ENCODE data around the gene TNXB. TPM values are rescaled to one million over a fixed set of nuclear protein-coding genes. Genes with fewer than 3 reads are reported as not detected.
"Not testable (repeated sequence)": the region's sequence is repeated elsewhere in the genome, so short reads cannot be mapped to it uniquely, and the experiment has no call there.

Gene TNXB
- total RNA-seq, 1 experiment from 2014 or later = 10.6 TPM

DNA sequence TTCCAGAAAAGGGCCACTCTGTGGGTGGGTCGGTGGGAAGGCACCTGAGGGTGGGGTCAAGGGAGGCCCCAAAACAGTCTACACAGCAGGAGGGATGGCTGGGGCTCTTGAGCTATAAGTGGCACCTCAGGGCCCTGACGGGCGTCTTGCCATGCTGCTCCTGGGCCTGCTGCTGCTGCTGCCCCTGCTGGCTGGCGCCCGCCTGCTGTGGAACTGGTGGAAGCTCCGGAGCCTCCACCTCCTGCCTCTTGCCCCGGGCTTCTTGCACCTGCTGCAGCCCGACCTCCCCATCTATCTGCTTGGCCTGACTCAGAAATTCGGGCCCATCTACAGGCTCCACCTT is 103.6 kb downstream of the TNXB start:
- H3K27ac Mint-ChIP-seq (ENCODE audit: unreplicated experiment); H3K4me3 Mint-ChIP-seq (ENCODE audit: low read depth, unreplicated experiment); H3K36me3 Mint-ChIP-seq (ENCODE audit: insufficient read depth, unreplicated experiment); intact Hi-C loops (cut with micrococcal nuclease; ENCODE audit: unreplicated experiment); H3K9me3 Mint-ChIP-seq (ENCODE audit: low read depth, unreplicated experiment); BruUV-seq (replicated peaks); H3K4me1 Mint-ChIP-seq (ENCODE audit: low read depth, unreplicated experiment); CTCF ChIA-PET: not testable (repeated sequence)
- peaks cover 32% of the 10 kb centered on the region for H3K27me3 Mint-ChIP-seq (ENCODE audit: unreplicated experiment)
- peak; percentile 8 for DNase-seq

DNA sequence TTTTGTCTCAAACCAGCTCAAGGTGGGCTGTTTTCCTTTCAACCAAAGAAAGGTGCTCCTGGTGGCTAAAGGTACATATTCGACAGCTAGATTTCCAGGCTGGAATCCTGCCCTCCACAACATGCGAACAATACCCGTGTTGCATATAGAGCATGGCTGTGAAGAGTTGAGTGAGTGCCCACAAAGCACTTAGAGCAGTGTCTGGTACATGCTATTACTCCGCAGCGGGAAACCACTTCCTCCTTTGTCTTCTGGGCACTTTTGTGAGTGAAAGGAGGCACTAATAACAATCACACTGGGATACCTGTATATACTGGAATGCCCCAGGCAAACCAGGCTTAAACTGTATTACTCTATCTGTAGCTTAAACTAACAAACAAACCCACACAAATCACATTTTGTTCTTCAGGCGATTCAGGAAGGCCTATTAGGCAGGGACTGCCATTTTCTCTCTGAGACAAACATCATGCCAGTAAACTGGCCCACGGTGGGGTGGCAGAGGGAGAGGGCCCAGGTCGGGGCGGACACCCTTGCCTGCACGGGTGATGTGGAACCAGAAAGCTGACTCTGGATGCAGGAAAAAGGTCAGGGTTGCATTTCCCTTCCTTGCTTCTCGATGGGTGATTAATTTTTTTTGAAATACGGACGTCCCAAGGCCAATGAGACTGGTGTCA is 104.1 kb downstream of the TNXB start:
- H3K4me1 Mint-ChIP-seq (ENCODE audit: low read depth, unreplicated experiment); H3K36me3 Mint-ChIP-seq (ENCODE audit: insufficient read depth, unreplicated experiment); H3K9me3 Mint-ChIP-seq (ENCODE audit: low read depth, unreplicated experiment); H3K27ac Mint-ChIP-seq (ENCODE audit: unreplicated experiment); intact Hi-C loops (cut with micrococcal nuclease; ENCODE audit: unreplicated experiment); CTCF ChIA-PET; H3K4me3 Mint-ChIP-seq (ENCODE audit: low read depth, unreplicated experiment): not testable (repeated sequence)
- H3K27me3 Mint-ChIP-seq (ENCODE audit: unreplicated experiment) = peaks cover 32% of the 10 kb centered on the region
- DNase-seq = peak; percentile 2
- TSS peak; percentile 34 for BruUV-seq (replicated peaks)

DNA sequence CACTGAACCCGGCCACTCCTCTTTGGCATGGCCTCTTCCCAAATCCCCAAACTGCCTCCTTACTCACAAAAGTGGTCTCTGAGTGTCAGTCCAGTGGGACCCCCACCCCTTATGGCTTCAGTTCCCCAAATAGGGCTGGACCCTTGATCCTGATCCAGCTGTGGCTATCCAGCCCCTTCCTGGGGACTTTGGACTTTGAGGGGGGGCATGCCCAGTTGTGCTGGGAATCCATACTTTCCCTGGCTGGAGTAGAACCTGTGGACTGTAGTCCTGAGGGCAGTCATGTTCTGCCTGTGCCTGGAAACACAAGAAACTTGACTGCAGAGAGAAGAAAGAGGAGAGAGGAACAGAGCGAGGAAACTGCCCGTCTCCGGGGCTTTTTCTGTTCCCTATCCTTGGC is 104.7 kb downstream of the TNXB start:
- H3K4me3 Mint-ChIP-seq (ENCODE audit: low read depth, unreplicated experiment); H3K36me3 Mint-ChIP-seq (ENCODE audit: insufficient read depth, unreplicated experiment); H3K4me1 Mint-ChIP-seq (ENCODE audit: low read depth, unreplicated experiment); H3K27ac Mint-ChIP-seq (ENCODE audit: unreplicated experiment); BruUV-seq (replicated peaks); intact Hi-C loops (cut with micrococcal nuclease; ENCODE audit: unreplicated experiment); H3K9me3 Mint-ChIP-seq (ENCODE audit: low read depth, unreplicated experiment); CTCF ChIA-PET: not testable (repeated sequence)
- peaks cover 32% of the 10 kb centered on the region for H3K27me3 Mint-ChIP-seq (ENCODE audit: unreplicated experiment)
- DNase-seq = peak; percentile 2

DNA sequence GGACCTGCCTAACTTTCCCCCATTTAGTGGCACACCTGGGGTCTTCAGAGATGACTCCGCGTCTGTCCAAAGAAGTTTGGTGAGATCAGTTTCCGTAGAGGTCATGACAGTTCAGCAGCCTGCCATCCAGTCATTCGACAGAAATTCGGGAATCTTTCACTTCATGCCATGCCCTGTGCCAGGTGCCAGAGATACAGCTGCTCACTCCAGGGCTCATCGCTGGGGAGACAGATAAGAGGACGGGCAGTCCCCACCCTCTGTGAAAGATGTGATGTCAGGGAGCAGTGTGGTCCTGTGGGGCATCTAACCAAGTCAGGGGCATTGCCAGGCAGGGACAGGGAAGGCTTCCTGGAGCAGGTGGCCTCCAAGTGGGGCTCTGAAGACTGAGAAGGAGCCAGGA is 105.8 kb downstream of the TNXB start:
- H3K9me3 Mint-ChIP-seq (ENCODE audit: low read depth, unreplicated experiment); intact Hi-C loops (cut with micrococcal nuclease; ENCODE audit: unreplicated experiment); H3K27ac Mint-ChIP-seq (ENCODE audit: unreplicated experiment); BruUV-seq (replicated peaks); H3K36me3 Mint-ChIP-seq (ENCODE audit: insufficient read depth, unreplicated experiment); H3K4me3 Mint-ChIP-seq (ENCODE audit: low read depth, unreplicated experiment); DNase-seq; CTCF ChIA-PET; H3K4me1 Mint-ChIP-seq (ENCODE audit: low read depth, unreplicated experiment): not testable (repeated sequence)
- H3K27me3 Mint-ChIP-seq (ENCODE audit: unreplicated experiment) = peaks cover 32% of the 10 kb centered on the region

DNA sequence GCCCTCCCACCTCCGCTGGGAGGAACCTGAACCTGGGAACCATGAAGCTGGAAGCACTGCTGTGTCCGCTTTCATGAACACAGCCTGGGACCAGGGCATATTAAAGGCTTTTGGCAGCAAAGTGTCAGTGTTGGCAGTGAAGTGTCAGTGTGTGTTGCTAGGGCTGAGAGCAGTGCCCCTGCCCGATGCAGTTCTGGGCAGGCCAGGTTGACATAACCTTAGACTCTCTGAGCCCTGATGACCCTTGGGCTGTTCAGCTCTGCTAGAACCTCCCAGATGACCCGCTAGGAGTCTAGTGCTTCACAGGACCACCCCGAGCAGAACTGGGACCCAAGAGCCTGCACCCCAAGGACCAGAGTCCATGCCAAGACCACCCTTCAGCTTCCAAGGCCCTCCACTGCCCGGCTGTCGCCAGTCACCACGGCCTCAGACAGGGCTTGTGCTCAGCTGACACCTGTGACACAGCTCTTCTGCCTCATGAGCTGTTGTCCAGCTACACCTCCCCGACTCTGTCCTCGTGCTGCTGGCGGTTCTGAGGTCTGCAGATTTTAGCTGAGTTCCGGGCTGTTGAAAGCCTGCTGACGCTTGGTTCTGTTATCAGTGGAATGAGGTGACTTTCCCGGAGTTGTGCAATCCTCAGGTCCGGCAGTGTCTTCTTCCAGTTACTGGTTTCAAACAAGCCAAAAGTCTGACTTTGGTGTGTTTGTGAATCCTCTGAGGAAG is 106.4 kb downstream of the TNXB start:
- intact Hi-C loops (cut with micrococcal nuclease; ENCODE audit: unreplicated experiment); H3K4me1 Mint-ChIP-seq (ENCODE audit: low read depth, unreplicated experiment); CTCF ChIA-PET; H3K27ac Mint-ChIP-seq (ENCODE audit: unreplicated experiment); DNase-seq; H3K4me3 Mint-ChIP-seq (ENCODE audit: low read depth, unreplicated experiment); BruUV-seq (replicated peaks); H3K9me3 Mint-ChIP-seq (ENCODE audit: low read depth, unreplicated experiment); H3K36me3 Mint-ChIP-seq (ENCODE audit: insufficient read depth, unreplicated experiment): not testable (repeated sequence)
- H3K27me3 Mint-ChIP-seq (ENCODE audit: unreplicated experiment) = peaks cover 32% of the 10 kb centered on the region

DNA sequence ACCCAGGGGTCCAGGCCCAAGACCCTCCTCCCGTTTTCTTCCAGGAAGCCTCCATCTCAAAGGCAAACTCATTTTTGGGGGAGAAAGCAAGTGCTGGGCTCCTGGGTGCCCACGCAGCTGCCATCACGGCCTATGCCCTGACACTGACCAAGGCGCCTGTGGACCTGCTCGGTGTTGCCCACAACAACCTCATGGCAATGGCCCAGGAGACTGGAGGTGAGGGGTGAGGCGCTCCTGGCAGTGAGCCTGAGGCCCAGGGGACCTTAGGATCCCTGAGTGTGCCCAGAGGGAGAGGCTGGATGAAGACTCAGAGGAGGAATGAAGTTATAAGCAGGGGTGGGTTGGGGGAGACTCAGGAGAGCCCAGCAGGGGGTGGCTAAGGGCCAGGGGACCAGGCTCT is 112.8 kb downstream of the TNXB start:
- intact Hi-C loops (cut with micrococcal nuclease; ENCODE audit: unreplicated experiment); CTCF ChIA-PET; H3K27me3 Mint-ChIP-seq (ENCODE audit: unreplicated experiment): not testable (repeated sequence)

DNA sequence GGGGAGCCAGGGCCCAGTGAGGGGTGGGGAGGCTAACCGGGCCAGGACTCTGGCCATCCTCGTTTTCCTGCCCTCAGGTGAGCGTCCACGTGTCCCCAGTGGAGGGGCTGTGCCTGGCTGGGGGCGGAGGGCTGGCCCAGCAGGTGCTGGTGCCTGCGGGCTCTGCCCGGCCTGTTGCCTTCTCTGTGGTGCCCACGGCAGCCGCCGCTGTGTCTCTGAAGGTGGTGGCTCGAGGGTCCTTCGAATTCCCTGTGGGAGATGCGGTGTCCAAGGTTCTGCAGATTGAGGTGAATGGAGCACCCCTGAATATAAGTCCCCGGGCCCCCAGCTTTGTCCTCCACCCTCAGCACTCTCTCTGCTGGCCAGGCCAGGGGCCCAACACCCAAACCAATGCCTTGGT is 114.7 kb downstream of the TNXB start:
- BruUV-seq (replicated peaks) = not testable (repeated sequence)

More for the DNA sequence above, 112.8 kb downstream of the TNXB start:
- H3K36me3 Mint-ChIP-seq (ENCODE audit: insufficient read depth, unreplicated experiment); H3K4me1 Mint-ChIP-seq (ENCODE audit: low read depth, unreplicated experiment); H3K4me3 Mint-ChIP-seq (ENCODE audit: low read depth, unreplicated experiment); H3K27ac Mint-ChIP-seq (ENCODE audit: unreplicated experiment); DNase-seq; H3K9me3 Mint-ChIP-seq (ENCODE audit: low read depth, unreplicated experiment); BruUV-seq (replicated peaks): not testable (repeated sequence)

More for the DNA sequence above, 114.7 kb downstream of the TNXB start:
- H3K4me3 Mint-ChIP-seq (ENCODE audit: low read depth, unreplicated experiment); intact Hi-C loops (cut with micrococcal nuclease; ENCODE audit: unreplicated experiment); DNase-seq; CTCF ChIA-PET; H3K27ac Mint-ChIP-seq (ENCODE audit: unreplicated experiment); H3K4me1 Mint-ChIP-seq (ENCODE audit: low read depth, unreplicated experiment); H3K27me3 Mint-ChIP-seq (ENCODE audit: unreplicated experiment); H3K36me3 Mint-ChIP-seq (ENCODE audit: insufficient read depth, unreplicated experiment); H3K9me3 Mint-ChIP-seq (ENCODE audit: low read depth, unreplicated experiment): not testable (repeated sequence)

Other genes with a start within 250 kb of the TNXB start
- gene NEU1, start 246.5 kb downstream of the TNXB start, total RNA-seq (2022) = 133 and 159 TPM in 2 replicates
- gene SLC44A4, start 230.3 kb downstream of the TNXB start, total RNA-seq (2022) = 185 and 238 TPM in 2 replicates
- gene EHMT2, start 211.6 kb downstream of the TNXB start, total RNA-seq (2022) = 131 and 138 TPM in 2 replicates
- 22.6 and 28.1 TPM in 2 replicates for gene ZBTB12, start 207.3 kb downstream of the TNXB start, total RNA-seq (2022)
- 5.0 and 6.3 TPM in 2 replicates for gene C2, start 181.6 kb downstream of the TNXB start, total RNA-seq (2022)
- gene CFB, start 163.2 kb downstream of the TNXB start, total RNA-seq (2022) = 944 and 1,205 TPM in 2 replicates
- 141 and 157 TPM in 2 replicates for gene NELFE, start 150.4 kb downstream of the TNXB start, total RNA-seq (2022)
- 182 and 201 TPM in 2 replicates for gene SKIC2, start 150.2 kb downstream of the TNXB start, total RNA-seq (2022)
- gene DXO, start 137.2 kb downstream of the TNXB start, total RNA-seq (2022) = 40.9 and 43.6 TPM in 2 replicates
- gene C4A, start 127.3 kb downstream of the TNXB start, total RNA-seq (2022) = 13.1 and 20.8 TPM in 2 replicates
- gene C4B, start 94.5 kb downstream of the TNXB start, total RNA-seq (2022) = 7.8 and 13.4 TPM in 2 replicates
- gene CYP21A2, start 70.9 kb downstream of the TNXB start, total RNA-seq (2022) = 0.76 and 0.78 TPM in 2 replicates
- gene ATF6B, start 18.9 kb upstream of the TNXB start, total RNA-seq (2022) = 185 and 196 TPM in 2 replicates
- 13.8 and 15.6 TPM in 2 replicates for gene FKBPL, start 20.9 kb upstream of the TNXB start, total RNA-seq (2022)
- gene PRRT1, start 42.6 kb upstream of the TNXB start, total RNA-seq (2022) = 1.7 and 2.9 TPM in 2 replicates
- gene PPT2, start 44.8 kb upstream of the TNXB start, total RNA-seq (2022) = 29.1 and 31.0 TPM in 2 replicates
- gene EGFL8, start 55.3 kb upstream of the TNXB start, total RNA-seq (2022) = 18.8 and 20.2 TPM in 2 replicates
- 138 and 139 TPM in 2 replicates for gene AGPAT1, start 66.7 kb upstream of the TNXB start, total RNA-seq (2022)
- gene RNF5, start 69.1 kb upstream of the TNXB start, total RNA-seq (2022) = 85.4 and 89.6 TPM in 2 replicates
- gene AGER, start 74.9 kb upstream of the TNXB start, total RNA-seq (2022) = 14.3 and 14.4 TPM in 2 replicates
- gene PBX2, start 80.9 kb upstream of the TNXB start, total RNA-seq (2022) = 122 and 141 TPM in 2 replicates
- 6.2 and 6.3 TPM in 2 replicates for gene GPSM3, start 83.3 kb upstream of the TNXB start, total RNA-seq (2022)
- gene NOTCH4, start 114.7 kb upstream of the TNXB start, total RNA-seq (2022) = 4.7 and 5.7 TPM in 2 replicates

All from Calu3 (cell line).